Measurements from ENCODE around the gene TAPT1.

The TAPT1 gene

DNA sequence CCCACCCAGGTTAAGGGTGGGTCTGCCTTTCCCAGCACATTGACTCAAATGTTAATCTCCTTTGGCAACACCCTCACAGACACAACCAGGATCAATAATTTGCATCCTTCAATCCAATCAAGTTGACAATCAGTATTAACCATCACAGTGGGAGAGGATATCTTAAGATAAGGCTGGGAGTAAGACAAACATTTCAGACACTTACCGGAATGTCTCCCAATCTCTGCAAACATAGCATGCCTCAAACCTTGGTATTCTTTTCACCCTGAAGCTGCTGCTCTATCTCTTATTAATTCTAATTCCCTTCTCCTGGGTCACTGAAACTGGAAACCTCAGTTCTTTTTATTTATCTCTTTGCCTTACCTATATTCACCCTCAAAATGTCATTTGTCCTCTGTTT, 19.0 kb upstream of the TAPT1 start:
- DNase-seq, result no peak

DNA sequence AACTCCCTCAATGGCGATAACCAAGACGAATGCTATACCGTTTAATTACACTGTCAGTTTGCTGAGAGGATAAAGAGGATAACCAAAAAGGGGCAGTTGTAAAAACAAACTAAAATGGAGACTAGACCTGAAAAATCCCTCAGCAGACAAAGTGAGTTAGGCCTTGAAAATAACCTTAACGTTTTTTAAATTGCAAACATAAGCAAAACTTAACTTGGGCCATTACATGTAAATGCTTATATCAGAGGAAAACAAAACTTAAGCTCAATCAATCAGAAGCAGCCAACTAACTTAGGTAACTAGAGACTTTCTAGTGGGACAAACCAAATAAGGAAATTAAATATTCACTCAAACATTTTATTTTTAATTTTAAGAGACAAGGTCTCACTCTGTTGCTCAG, 17.0 kb upstream of the TAPT1 start:
- DNase-seq, result no peak

DNA sequence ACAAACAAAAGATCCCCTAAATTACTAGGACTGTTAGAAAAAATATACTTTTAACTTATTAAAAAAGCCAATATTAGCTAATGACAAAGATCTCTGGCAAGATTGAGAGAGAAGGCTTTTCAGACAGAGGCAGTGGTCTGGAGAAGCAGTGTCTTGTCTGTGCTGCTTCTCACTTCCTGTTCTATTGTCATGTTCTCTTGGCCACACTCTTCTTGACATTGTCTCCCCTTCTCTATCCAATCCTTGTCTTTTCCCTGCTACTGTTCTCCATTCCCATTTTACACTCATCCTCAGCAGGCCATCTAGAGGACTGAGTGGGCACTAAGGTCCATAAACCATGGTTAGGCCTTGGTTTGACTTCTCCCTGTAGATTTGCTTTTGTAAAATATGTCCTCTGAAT, 14.0 kb upstream of the TAPT1 start:
- no peak for DNase-seq

DNA sequence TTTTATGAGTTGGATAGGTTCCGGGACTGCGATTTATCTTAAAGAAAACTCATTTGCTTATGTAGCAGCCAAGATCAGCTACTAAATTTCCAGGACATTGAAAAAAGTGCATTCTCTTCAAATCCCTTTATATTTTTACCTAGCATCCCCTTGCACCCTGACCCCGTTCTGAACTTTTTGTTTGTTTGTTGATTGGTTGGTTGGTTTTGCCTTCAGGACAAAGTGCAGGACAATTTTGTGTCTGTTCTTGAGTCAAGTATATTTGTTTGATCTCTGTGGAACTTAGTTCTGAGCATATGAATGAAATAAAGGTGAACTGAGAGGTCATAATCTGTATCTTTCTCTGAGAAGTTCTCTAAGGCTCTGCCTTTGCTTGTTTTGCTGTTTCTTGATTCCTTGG, 12.8 kb upstream of the TAPT1 start:
- no peak for DNase-seq

DNA sequence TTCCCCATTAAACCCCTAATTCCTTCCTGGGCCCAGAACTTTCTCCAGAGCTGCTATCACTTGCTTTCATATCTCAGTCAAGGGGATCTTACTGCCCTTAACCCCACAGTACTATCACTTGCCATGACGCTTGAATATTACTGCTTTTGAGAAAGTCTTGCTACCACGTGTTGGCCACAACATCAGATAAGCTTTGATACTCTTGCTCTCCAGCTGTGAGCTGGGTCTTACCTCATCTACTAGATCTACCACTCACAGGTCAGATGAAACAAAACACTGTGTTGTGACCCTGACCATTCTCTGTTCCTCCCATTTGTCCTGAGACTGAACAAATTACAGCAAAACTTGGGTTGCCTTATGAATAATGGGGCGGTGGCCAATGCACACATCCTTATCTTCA, 12.1 kb upstream of the TAPT1 start:
- no peak for DNase-seq

DNA sequence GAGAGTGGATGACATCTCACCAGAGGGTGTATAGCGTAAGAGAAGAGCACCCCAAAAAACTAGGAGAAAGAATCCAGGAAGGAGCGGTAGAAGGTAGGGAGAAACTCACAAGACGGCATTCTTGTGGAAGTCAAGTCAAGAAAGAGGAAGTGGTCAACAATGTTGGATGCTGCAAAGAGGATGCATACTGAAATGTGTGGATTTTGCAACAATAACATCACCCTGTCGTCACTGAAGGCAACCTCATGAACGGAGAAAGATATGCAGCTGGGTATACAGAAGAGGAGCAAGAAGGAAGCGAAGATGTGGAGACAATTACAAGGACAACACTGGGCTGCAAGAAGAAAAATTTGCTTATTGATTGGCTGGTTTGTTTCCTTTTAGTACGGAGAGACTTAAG, 11.4 kb upstream of the TAPT1 start:
- DNase-seq, result no peak

DNA sequence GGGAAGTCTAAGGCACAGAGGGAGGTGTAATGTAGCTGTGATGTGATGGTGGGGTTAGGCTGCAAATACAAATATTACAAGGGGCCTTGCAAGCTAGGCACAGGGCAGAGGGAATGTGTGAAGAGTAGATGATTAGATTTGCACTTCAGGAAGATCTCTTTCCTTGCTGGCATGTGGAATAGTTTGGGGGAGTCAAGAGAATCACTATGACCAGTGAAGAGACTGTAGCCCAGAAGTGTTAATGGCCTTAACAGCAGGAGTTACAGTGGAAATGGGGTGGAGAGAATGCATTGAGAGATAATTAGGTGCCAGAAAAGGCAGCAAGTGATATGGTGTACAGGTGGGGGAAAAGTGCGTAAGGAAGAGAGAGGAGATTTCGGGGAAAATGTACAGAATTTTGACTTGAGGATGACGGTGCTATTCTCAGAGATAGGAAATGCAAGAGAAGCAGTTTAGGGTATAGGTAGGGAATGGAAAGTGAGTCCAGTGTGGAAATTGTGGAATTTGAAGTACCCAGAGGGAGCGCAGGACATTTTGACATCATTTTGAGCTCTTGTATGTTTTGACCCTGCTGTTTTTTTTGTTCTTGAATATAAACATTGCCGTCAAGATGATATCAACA, 10.2 kb upstream of the TAPT1 start:
- no peak for DNase-seq

DNA sequence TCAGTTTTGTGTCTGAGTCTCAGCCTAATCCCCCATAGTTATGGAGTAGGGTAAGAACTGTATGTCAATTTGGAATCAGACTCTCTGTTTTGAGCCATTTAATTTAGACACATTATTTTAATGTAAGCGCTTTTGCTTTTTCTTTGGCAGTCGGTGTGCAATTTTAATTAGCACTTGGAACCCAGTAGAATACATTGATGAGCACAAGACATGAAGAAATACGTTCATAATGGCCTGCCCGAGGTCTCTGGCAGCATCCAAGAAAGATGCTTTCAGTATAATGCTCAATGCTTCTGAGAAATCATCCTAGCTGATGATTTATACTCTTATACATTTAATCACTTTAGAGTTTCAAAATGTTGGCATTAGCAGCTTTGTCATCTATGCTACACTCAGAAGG, 8.9 kb upstream of the TAPT1 start:
- no peak for DNase-seq

DNA sequence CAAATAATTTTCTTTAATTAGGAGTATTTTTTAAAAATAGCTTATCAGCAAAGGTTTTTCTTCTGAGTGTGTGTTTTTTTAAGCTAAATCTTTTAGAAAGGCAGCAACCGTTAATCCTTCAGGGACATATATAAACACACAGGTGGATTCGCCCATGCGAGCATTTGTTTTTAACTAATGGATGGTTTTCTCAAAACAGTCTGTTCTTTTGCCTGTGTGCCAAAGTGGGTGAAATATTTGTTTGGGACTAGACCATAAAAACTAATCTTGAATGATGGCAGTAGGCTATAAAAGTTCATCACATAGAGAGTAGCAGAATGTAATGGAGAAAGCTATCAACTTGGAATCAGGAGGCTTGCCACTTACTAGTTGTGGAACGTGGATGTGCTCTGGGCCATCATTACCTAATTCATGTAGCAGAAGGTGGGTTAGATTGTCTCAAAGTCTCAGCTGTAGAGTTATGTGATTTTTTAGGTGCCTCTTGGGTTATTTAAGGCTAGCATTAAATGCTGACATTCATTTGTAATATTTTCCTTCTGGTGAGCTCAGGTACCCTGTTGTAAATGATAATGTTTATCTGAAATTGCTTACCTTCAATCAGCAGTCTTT, 7.4 kb upstream of the TAPT1 start:
- DNase-seq, result no peak

DNA sequence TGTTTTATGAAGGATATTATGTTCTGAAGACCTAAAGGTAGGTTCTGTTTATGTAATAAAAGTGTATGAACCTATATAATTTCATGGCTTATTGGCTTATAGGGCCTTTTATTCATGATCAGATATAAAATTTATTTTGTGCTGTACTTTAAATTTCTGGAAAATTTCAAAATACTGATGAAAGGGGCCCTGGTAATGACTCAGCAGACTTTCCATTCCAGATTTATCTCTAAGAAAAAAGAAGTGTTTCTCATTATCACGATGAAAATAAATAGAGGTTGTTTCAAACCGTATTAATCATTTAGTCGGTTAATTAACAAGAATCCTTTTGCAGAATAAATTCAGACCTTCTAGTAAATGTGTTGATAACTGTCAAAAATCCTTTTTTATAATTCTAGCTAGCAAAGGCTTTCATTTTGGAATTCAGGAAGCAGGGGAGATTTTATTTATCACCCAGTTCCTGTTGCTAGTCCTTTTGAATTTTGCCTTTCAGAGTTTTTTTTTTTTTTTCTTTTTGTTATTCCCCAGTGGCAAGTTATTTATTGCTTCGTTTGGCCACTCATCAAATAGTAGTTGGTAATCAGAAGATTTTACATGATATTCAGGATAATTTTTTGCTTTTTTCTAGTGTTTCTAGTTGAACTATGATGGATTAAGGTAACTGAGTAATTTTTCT, 5.4 kb upstream of the TAPT1 start:
- no peak for DNase-seq

DNA sequence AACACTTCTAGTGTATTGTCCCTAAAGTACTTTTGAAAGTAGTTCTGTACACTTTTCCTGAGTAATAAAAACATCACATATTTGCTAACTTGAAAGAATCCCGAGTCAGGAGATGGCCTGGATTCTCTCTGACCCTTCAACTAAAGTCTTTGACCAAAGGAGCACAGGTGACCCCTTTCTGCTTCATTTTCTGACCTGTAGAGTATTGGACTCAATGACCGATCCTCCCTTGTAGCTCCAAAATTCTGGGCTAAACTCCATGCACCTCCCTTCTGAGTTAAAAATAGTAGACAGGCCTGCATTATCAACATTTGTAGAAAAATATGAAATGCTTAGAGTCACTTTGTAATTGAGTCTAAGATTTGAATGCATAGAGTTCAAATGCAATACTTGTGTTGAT, 4.0 kb upstream of the TAPT1 start:
- no peak for DNase-seq

DNA sequence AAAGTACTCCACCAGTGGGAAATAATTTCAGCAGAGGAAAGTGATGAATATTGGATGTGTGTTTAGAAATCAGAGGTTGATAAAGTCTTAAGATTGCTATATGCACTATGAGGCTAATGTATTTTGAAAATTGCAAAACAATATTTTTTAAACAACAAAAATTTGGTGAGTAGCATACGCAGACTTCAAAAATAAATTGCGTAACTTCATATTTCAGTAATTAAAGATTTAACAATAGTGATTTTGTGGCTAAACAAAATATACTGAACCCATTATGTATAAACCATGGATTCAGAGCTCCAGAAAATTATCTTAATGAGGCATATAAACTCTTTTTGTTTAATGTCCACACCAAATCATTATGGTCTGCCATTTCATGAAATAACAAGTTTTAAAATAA, 3.3 kb upstream of the TAPT1 start:
- no peak for DNase-seq

DNA sequence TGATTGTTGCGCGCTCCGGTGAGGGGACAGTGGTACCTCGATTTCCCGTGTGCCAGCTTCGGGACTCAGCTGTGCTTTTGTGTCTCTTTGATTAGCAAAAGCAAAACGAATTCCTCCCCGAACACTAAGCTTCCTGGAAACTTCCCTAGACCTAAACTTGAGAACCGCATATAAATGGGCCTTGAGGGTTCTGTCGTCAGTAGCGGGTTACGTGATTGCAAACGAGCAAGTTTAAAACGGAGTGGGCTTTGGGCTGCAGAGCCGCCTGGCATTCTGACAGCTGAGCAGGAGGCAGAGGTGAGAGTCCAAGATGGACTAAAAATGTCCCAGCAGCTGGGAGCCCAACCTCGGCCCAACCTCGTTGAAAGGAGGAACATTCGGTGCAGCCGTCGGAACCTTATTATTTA, 1.2 kb upstream of the TAPT1 start:
- no peak for DNase-seq

DNA sequence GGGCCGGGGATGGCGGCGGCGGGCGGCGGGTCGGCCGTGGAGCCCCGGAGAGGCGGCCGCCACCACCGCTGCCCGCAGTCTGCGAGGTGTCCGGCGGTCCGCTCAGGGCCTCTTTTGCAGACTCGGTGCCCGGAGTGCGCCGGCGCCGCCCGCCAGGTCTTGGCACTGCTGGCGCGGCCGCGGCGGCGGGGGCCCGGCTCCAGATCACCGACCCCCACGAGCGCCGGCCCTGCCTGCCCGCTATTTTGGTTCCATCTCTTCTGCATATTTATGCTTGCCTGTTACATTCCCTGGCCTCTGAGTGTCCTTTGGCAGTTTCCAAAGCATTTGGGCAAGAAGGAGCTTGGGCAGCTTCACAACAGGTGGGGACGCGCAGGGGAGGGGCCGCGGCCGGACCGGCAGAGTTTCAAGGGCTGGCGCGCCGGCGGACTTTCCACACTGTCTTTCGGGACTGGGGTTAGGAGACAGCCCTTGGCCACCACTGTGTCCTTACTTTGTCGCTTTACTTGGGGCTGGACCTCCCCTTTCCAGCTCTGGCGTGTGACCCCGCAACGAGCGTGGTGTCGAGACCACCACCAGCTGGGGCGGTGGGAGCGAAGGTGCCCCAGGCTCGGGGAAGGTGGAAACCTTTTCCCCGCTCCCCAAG, 668 bp upstream of the TAPT1 start:
- DNase-seq, result no peak

DNA sequence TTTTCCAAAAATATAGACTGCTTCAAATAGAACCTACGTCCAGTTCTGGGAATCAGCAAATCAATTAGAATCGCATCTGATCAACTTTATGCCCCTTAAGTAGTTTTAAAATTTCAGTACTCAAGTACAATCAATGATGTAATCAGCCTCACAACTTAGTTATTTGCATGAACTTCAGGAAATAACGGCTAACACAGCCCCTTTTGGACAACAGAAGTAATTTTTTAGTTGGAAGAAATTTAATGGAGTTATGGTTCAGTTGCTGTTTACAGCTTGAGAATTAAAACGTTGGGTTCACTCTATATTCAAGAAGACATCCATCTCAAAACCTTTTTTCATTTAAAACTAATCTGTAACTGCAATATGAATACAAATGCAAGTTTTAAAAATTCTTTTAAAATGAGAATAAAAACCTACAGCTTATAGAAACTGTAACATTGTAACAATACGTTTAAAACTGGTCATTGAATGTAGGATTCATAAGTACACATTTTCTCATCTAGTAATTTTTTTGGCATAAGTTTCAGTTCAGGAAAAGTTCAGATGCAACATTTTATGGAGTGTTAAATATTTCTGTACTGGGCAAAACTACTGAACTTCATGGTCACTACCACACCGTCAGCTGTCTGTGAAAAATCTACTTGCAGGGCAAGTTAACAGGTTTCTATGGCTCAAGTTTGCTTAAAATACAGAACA, 956 bp downstream of the TAPT1 start:
- no peak for DNase-seq

DNA sequence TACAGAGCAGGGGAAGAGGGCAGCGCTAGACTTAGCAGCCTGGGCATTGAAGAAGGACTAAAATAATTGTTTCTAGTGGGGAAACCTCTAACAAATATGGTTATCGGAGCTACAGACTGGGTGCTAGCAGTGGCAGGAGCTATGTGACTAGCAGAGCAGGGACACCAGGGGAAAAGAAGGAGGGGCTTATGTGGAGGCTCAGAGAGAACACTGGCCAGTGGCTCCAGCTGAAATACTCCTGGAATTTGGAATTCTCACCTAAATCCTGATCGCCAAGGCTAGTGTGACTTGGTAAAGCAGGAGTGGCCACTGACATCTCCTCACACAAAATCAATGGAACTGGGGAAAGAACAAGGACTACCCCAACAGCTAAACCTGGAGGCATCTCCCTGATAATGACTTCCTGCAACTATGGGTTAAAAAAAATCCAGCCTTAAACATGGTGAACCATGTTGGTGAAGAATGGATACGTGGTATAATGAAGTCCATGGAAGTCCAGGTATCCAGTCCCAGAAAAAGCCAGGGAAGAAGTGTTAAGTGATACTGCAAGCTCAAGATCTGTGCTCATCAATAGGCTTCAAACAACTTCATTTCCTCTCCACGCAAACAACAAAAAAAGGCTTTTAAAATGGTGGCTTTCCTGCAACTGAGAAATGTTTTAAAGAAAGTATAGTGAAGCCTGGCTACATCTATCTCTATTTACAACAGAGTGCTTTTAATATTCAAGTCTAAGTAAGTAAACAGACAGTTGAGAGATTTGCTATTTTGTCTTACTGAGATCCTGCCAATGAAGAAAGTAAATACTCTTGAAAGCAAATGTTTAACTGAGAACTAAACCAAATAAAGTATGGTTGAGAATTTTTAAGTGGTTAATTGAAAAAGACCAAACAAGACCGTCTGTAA, 1.8 kb downstream of the TAPT1 start:
- DNase-seq, result no peak

DNA sequence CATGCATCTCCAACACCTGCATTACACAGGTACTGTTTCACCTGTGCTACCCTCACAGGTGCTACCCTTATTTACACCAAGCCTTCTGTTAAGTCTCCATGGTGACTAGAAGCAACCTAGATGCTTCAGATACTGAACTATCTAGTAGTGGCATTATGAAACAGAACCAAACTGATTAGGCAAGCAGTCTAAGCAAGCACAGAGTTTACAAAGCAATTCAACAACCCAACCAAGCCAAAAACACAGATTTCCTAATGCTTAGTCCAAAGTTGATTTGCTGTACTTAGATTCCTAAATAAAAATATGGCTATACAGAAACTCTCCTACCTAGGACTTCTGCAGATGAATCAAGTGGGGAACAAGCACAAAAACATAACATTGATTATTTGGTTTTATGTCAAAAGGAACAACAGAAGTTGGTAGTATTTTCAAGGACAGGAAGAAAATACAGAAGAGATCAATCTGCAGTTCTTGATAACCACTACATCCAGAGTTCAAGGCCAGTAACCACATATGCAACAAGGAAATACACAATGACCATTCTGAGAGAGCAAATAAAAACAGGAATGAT, 3.2 kb downstream of the TAPT1 start:
- DNase-seq, result no peak

DNA sequence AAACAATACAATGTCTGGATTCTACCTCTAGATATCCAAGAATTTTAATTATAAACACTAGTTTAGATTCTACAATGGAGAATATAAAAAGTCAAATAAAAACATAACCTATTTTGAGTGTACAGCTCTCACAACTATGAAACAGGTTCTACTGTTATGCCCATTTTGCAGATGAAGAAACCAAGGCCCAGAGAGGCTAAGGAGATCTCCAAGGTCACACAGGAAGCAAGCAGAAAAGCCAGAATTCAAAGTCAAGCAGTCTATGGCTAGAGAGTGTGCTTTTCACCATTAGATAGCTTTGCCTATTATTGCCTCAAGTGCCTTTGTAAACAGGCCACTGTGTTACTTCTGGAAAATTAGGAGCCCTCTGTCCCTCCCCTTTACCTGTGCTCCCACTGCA, 7.3 kb downstream of the TAPT1 start:
- no peak for DNase-seq

DNA sequence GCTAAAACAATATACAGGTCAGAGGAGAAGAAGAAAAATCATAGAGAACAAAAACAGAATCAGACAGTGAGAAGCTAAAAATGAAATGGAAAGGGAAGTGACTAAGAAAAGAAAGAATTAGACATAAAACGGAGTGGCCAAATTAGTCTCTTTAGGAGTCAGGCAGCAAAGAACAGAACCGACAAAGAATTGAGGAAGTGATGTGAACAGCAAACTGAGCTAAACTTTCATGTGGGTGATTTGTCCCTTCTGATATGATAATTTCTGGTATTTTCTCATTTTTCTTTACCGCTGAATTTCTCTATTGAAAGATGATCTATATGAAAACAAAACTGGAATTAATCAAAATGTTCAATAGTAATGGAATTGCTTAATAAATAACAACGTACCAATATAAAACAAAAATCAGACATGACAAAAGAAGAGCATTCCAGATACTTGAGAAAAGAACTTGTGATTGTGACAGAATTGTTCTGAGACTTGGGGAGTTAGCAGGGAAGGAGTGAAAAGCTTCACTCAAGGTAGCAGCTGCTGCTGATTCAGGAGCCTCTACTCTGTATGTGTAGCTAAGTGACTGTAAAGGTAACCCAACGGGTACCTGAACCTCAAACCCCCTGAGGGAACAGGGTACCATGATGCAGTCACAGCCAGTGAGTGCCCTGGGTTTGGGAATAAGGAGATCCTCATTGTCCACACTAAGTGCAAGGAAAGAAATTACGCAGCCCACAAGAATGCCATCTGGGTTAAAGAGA, 8.8 kb downstream of the TAPT1 start:
- DNase-seq, result no peak

DNA sequence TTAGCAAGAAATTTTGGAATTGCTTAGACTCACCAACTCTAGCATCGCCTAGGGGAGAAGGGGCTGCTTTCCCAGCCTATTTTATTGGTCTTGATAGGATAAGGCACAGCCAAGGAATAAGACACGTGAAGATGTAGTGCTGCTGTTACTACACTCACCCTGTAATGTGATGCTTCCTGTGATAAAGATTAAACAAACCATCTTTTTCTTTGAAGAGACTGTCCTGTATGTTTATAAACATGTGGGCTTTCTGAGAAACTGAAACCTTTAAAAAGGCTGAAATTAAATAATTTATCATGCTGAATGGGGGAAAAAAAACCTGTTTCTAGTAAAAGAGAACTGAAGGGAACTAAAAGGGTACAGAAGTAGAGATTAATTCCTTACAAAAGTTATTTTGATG, 13.2 kb downstream of the TAPT1 start:
- DNase-seq, result no peak

DNA sequence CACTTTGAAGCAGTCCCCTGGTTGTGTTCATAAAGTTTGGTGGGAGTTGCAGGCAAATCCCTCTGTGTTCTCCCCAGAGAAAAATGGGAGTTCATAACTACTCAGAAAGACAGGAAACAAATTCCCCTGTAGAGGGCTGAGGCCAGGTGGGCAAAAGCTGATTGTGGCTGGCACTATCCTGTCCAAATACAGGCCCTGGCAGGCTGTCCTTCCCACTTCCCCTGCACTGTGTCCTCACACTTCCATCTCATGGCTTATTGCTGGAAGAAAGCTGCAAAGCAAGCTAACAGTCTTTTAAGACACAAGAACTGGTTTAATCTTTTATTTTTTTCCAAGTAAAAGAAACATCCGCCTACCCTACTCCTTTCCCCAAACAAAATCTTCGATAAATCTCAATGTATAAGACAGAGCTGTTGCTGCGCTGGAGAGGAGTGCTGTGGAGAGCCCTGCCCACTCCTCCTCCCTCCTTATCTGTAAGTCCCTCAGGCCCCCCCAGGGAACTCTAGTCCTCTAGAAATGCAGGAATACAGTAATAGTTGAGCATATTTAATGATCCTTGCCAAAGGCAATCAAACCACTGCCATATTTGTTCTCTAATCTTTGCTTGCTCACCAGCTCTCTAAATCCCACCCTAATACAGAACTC, 14.0 kb downstream of the TAPT1 start:
- no peak for DNase-seq
